AG04449 (cell line): ENCODE results near the gene CYTH1.

Experiments
- CTCF ChIA-PET: fragments of 350-600 bp; formaldehyde crosslinking; extraction: SDS; loops from one replicate; lab custom pipeline; 2021; ENCODE audit warnings: antibody characterized with exemption; lab: Yijun Ruan, JAX
- POLR2A ChIA-PET: fragments of 400-600, 350-600 bp; formaldehyde crosslinking; extraction: SDS; loops from one replicate; lab custom pipeline; 2020; ENCODE audit warnings: antibody characterized with exemption, inconsistent platforms; lab: Yijun Ruan, JAX
- DNase-seq: peaks from one replicate; pipeline ENCODE4 v3.0.0-alpha.2; 2010; ENCODE audit warnings: low read depth, low spot score
- H3K4me3 ChIP-seq: 2 replicates; pipeline ENCODE4 v1.5.1; 2011; ENCODE audit warnings: low read depth, mild to moderate bottlenecking, control low read depth, low read length
- TF ChIP-seq, protein P1 (sequence below): IDR thresholded peaks from one replicate; pipeline ENCODE4 v1.5.1; 2011; ENCODE audit warnings: mild to moderate bottlenecking, moderate library complexity, low read length, control low read depth, inconsistent platforms; ENCODE audit not compliant: insufficient read depth; ENCODE audit errors: missing control alignments

The CYTH1 gene

DNA sequence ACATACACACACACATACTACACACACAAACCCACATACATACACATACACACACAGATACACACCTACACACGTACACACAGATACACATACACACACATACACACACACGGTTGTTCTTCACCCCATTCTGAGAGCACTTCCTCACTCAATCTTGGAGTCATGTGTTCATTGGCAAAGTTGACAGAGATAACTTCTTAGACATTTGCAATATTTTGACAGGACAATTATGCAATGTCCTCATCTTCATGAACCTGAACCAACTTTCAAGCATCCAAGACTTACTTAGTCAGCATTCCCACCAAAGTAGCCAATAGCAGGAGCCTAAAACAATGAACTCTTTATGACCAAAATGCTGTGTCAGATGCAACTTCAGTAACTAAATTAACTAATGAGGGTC lies 127.7 kb downstream of the CYTH1 start:
- H3K4me3 ChIP-seq, result no peak overlapping the region
- ChIA-PET POLR2A (no interaction called here), CTCF (interaction anchor here (1.1 to 1.6 kb wide), 2 partner anchors 12 to 157 kb away, joined by 3 to 4 read pairs; no protein-coding TSS in a partner anchor)
- DNase-seq, result no peak
- TF ChIP-seq, protein P1, sequence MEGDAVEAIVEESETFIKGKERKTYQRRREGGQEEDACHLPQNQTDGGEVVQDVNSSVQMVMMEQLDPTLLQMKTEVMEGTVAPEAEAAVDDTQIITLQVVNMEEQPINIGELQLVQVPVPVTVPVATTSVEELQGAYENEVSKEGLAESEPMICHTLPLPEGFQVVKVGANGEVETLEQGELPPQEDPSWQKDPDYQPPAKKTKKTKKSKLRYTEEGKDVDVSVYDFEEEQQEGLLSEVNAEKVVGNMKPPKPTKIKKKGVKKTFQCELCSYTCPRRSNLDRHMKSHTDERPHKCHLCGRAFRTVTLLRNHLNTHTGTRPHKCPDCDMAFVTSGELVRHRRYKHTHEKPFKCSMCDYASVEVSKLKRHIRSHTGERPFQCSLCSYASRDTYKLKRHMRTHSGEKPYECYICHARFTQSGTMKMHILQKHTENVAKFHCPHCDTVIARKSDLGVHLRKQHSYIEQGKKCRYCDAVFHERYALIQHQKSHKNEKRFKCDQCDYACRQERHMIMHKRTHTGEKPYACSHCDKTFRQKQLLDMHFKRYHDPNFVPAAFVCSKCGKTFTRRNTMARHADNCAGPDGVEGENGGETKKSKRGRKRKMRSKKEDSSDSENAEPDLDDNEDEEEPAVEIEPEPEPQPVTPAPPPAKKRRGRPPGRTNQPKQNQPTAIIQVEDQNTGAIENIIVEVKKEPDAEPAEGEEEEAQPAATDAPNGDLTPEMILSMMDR, result no peak

GRCh38 chr17:78653382-78653781 lies 128.7 kb downstream of the CYTH1 start:
- no peak overlapping the region for H3K4me3 ChIP-seq
- POLR2A ChIA-PET, result interaction anchor here (0.6 kb wide), 1 partner anchor 59 kb away, joined by 3 read pairs; no protein-coding TSS in a partner anchor
- CTCF ChIA-PET, result interaction anchor here (1.0 to 1.6 kb wide), 3 partner anchors 13 to 156 kb away, joined by 3 to 4 read pairs (median 3); no protein-coding TSS in a partner anchor
- TF ChIP-seq, protein P1, result no peak
- no peak for DNase-seq

GRCh38 chr17:78652913-78653312 lies 129.2 kb downstream of the CYTH1 start:
- DNase-seq, result no peak
- CTCF ChIA-PET, result interaction anchor here (1.0 to 1.6 kb wide), 2 partner anchors 13 to 42 kb away, joined by 3 to 4 read pairs; no protein-coding TSS in a partner anchor
- POLR2A ChIA-PET, result interaction anchor here (0.6 kb wide), 1 partner anchor 59 kb away, joined by 3 read pairs; no protein-coding TSS in a partner anchor
- H3K4me3 ChIP-seq, result no peak overlapping the region
- TF ChIP-seq, protein P1, result no peak

- TF ChIP-seq, protein P1, result no peak
- H3K4me3 ChIP-seq, result no peak overlapping the region
- POLR2A ChIA-PET, result no interaction called here
- CTCF ChIA-PET, result interaction anchor here (0.9 kb wide), 1 partner anchor 155 kb away, joined by 3 read pairs; no protein-coding TSS in a partner anchor
- no peak for DNase-seq
Observed at GRCh38 chr17:78652024-78652423, 130.0 kb downstream of the CYTH1 start.

- ChIA-PET CTCF (interaction anchor here (0.9 kb wide), 1 partner anchor 154 kb away, joined by 3 read pairs; no protein-coding TSS in a partner anchor), POLR2A (no interaction called here)
- TF ChIP-seq, protein P1, result no peak
- no peak overlapping the region for H3K4me3 ChIP-seq
- DNase-seq, result no peak
Observed at GRCh38 chr17:78651554-78651953, 130.5 kb downstream of the CYTH1 start.

GRCh38 chr17:78650093-78650715 lies 131.9 kb downstream of the CYTH1 start:
- DNase-seq, result no peak
- ChIA-PET CTCF (no interaction called here), POLR2A (no interaction called here)
- TF ChIP-seq, protein P1, result no peak
- no peak overlapping the region for H3K4me3 ChIP-seq
